Measurements from ENCODE around the gene SFRP5.

The SFRP5 gene

GRCh38 chr10:97740613-97741012 lies 31.2 kb downstream of the SFRP5 start:
- no peak for DNase-seq

- DNase-seq, result no peak
Observed at GRCh38 chr10:97738616-97739015, 33.2 kb downstream of the SFRP5 start.

GRCh38 chr10:97737770-97738265 lies 34.0 kb downstream of the SFRP5 start:
- DNase-seq, result no peak

- DNase-seq, result peak; percentile 18 to 97 (median 88)
Observed at GRCh38 chr10:97736902-97737769, 34.7 kb downstream of the SFRP5 start, which contains the start of gene ZFYVE27. ZFYVE27 (plus strand) TSS chr10:97737128; CDS start chr10:97738478, 1,350 bp downstream.

GRCh38 chr10:97736403-97736901 lies 35.3 kb downstream of the SFRP5 start:
- no peak for DNase-seq

GRCh38 chr10:97734021-97734420 lies 37.8 kb downstream of the SFRP5 start:
- no peak for DNase-seq

- no peak for DNase-seq
Observed at GRCh38 chr10:97733256-97733655, 38.5 kb downstream of the SFRP5 start.

GRCh38 chr10:97732052-97732359 lies 39.8 kb downstream of the SFRP5 start:
- DNase-seq, result no peak

GRCh38 chr10:97731346-97732051 lies 40.3 kb downstream of the SFRP5 start:
- peak in 45 of 56 donors; percentile 10 to 85 (median 53) for DNase-seq

GRCh38 chr10:97729014-97729413 lies 42.8 kb downstream of the SFRP5 start:
- DNase-seq, result no peak

GRCh38 chr10:97726636-97727178 lies 45.1 kb downstream of the SFRP5 start:
- peak in 1 of 56 donors; percentile 7 for DNase-seq

- DNase-seq, result no peak
Observed at GRCh38 chr10:97724341-97724941, 47.4 kb downstream of the SFRP5 start.

GRCh38 chr10:97723001-97723400 lies 48.8 kb downstream of the SFRP5 start:
- no peak for DNase-seq

- no peak for DNase-seq
Observed at GRCh38 chr10:97721871-97722780, 49.7 kb downstream of the SFRP5 start.

- no peak for DNase-seq
Observed at GRCh38 chr10:97719602-97720001, 52.2 kb downstream of the SFRP5 start.

- peak in 29 of 56 donors; percentile 11 to 74 (median 32) for DNase-seq
Observed at GRCh38 chr10:97718659-97719142, 53.1 kb downstream of the SFRP5 start.

GRCh38 chr10:97718178-97718577 lies 53.6 kb downstream of the SFRP5 start:
- DNase-seq, result peak in 47 of 56 donors; percentile 12 to 76 (median 43)

GRCh38 chr10:97717627-97718026 lies 54.2 kb downstream of the SFRP5 start:
- DNase-seq, result no peak
